Endothelial cell of umbilical vein (primary cell): ENCODE measurements around the gene FIZ1. TPM values are rescaled to one million over a fixed set of nuclear protein-coding genes. Genes with fewer than 3 reads are reported as not detected.

Source experiments
- BruUV-seq: library from RNA; stranded (reverse); fragments of 400-500 nt; replicated peaks from 2 replicates; lab custom pipeline; 2021; lab: Mats Ljungman, UMichigan
- CTCF ChIA-PET: fragments of 300-600, 350-600 bp; sonication (Branson Sonifier 250); formaldehyde crosslinking; loops from one replicate; lab custom pipeline; 2021; ENCODE audit warnings: antibody characterized with exemption, inconsistent platforms; lab: Charles Lee
- POLR2A ChIA-PET: fragments of 300-600, 350-600 bp; sonication (Branson Sonifier 250); formaldehyde crosslinking; loops from one replicate; lab custom pipeline; 2021; ENCODE audit warnings: antibody characterized with exemption, inconsistent platforms; lab: Charles Lee
- DNase-seq: peaks from one replicate; pipeline ENCODE4 v3.0.0-alpha.2; 2011; ENCODE audit warnings: low read depth, low spot score
- FAIRE-seq: peaks from 2 replicates; lab custom pipeline; 2011; peaks lifted over from hg19 to GRCh38; lab: Jason Lieb, UNC
- H2AFZ ChIP-seq: 2 replicates; pipeline ENCODE4 v1.6.0; 2012; ENCODE audit warnings: low read depth, low read length, control low read depth, inconsistent platforms
- H3K27ac ChIP-seq: 2 replicates; pipeline ENCODE4 v1.5.1; 2011; ENCODE audit warnings: low read depth, mild to moderate bottlenecking, control low read depth, low read length, moderate library complexity; ENCODE audit not compliant: insufficient read depth
- H3K27me3 ChIP-seq, 2 experiments: 2 replicates each; pipeline versions ENCODE4 v1.6.0 to v1.6.1; 2011; ENCODE audit warnings: low read length in 2 of 2, mixed read lengths in 1 of 2; ENCODE audit not compliant: control insufficient read depth in 2 of 2, insufficient read depth in 2 of 2
- H3K36me3 ChIP-seq, 2 experiments: 2 replicates in 1 of 2; 3 replicates in 1 of 2; pipeline ENCODE4 v1.5.1; 2011; ENCODE audit warnings: low read length in 2 of 2, mild to moderate bottlenecking in 1 of 2, moderate library complexity in 1 of 2; ENCODE audit not compliant: control insufficient read depth in 2 of 2, insufficient read depth in 2 of 2; ENCODE audit errors: extremely low read depth in 1 of 2
- H3K4me1 ChIP-seq: 3 replicates; pipeline ENCODE4 v1.5.1; 2011; ENCODE audit warnings: mild to moderate bottlenecking, low read length; ENCODE audit not compliant: control insufficient read depth, insufficient read depth; ENCODE audit errors: extremely low read depth
- H3K4me2 ChIP-seq: 2 replicates; pipeline ENCODE4 v1.6.1; 2011; ENCODE audit warnings: low read length, control low read depth, mixed read lengths; ENCODE audit not compliant: insufficient read depth
- H3K4me3 ChIP-seq, 3 experiments: fragments of 200-600 bp in 1 of 3; sonication (generic), shearing (Covaris generic) in 1 of 3; replicated peaks in 1 of 3; 2 replicates each; pipeline ENCODE4 v1.5.1; 2011 to 2016; ENCODE audit warnings: control low read depth in 3 of 3, low read length in 3 of 3, mild to moderate bottlenecking in 2 of 3, inconsistent platforms in 1 of 3, low read depth in 1 of 3, moderate library complexity in 1 of 3; ENCODE audit not compliant: insufficient read depth in 1 of 3
- H3K79me2 ChIP-seq: 2 replicates; pipeline ENCODE4 v1.6.0; 2012; ENCODE audit warnings: low read length, inconsistent platforms; ENCODE audit not compliant: control insufficient read depth, insufficient read depth
- H3K9ac ChIP-seq: replicated peaks from 2 replicates; pipeline ENCODE3; 2011; ENCODE audit warnings: low read length, control low read depth; ENCODE audit not compliant: insufficient read depth; ENCODE audit errors: extremely low read depth
- H3K9me1 ChIP-seq: replicated peaks from 3 replicates; pipeline ENCODE4 v1.6.0; 2011; ENCODE audit warnings: mild to moderate bottlenecking, low read length; ENCODE audit not compliant: control insufficient read depth, insufficient read depth; ENCODE audit errors: extremely low read depth
- H3K9me3 ChIP-seq: replicated peaks from 2 replicates; pipeline ENCODE4 v1.5.1; 2012; ENCODE audit warnings: low read length, inconsistent platforms; ENCODE audit not compliant: control insufficient read depth, insufficient read depth
- H4K20me1 ChIP-seq: replicated peaks from 2 replicates; pipeline ENCODE3; 2011; ENCODE audit warnings: mild to moderate bottlenecking, low read length; ENCODE audit not compliant: control insufficient read depth, insufficient read depth; ENCODE audit errors: extremely low read depth
- CTCF ChIP-seq, 2 donors: IDR thresholded peaks; 1 replicate in 1 of 2; 2 replicates in 1 of 2; pipeline ENCODE4 v1.5.1; 2011; ENCODE audit warnings: low read length in 2 of 2, mild to moderate bottlenecking in 2 of 2, moderate library complexity in 2 of 2, control low read depth in 1 of 2, inconsistent platforms in 1 of 2, low read depth in 1 of 2; ENCODE audit not compliant: insufficient read depth in 1 of 2; ENCODE audit errors: extremely low read depth in 1 of 2
- EZH2 ChIP-seq: IDR thresholded peaks from 2 replicates; pipeline ENCODE4 v1.6.1; 2012; ENCODE audit warnings: borderline replicate concordance, low read depth, mild to moderate bottlenecking, moderate library complexity, low read length, inconsistent platforms; ENCODE audit not compliant: severe bottlenecking
- FOS ChIP-seq: IDR thresholded peaks from 2 replicates; pipeline ENCODE4 v1.6.1; 2011; ENCODE audit warnings: mild to moderate bottlenecking, low read length, moderate library complexity, borderline replicate concordance; ENCODE audit not compliant: insufficient read depth
- GATA2 ChIP-seq: IDR thresholded peaks from 2 replicates; pipeline ENCODE4 v1.7.0; 2011; ENCODE audit warnings: low read depth, mild to moderate bottlenecking, moderate library complexity, mixed read lengths, low read length; ENCODE audit not compliant: insufficient read length, insufficient read depth
- JUN ChIP-seq: IDR thresholded peaks from 2 replicates; pipeline ENCODE4 v1.6.1; 2011; ENCODE audit warnings: borderline replicate concordance, low read depth; ENCODE audit not compliant: insufficient read length, insufficient read depth
- POLR2A ChIP-seq: IDR thresholded peaks from 2 replicates; pipeline ENCODE4 v1.6.1; 2012; ENCODE audit warnings: low read depth, mild to moderate bottlenecking, control low read depth, low read length
- POLR2AphosphoS5 ChIP-seq: IDR thresholded peaks from 2 replicates; pipeline ENCODE4 v1.6.1; 2012; ENCODE audit warnings: low read depth, mild to moderate bottlenecking, control low read depth, low read length, moderate library complexity; ENCODE audit not compliant: insufficient read depth
- dilution Hi-C: fragments of 300-500 bp; cut with MboI; formaldehyde crosslinking; loops from one replicate; pipeline ENCODE4 v1.15.0; 2019; ENCODE audit warnings: low sequenced_read_pairs; ENCODE audit not compliant: extremely low pct_ligation_motif_present
- intact Hi-C: fragments of 100-400 bp; cut with micrococcal nuclease; formaldehyde crosslinking; loops from one replicate; pipeline ENCODE4 v1.10.0; 2022
- polyA plus RNA-seq, 4 experiments: library from polyadenylated mRNA; depleted of rRNA in 3 of 4; stranded (reverse) in 3 of 4; unstranded in 1 of 4; fragments of >200 nt; gene quantifications; 2 replicates each; pipeline versions ENCODE4 v1.2.1 to v1.2.3, GENCODE V29; 2011 to 2012; ENCODE audit warnings: missing spikeins in 1 of 4
- total RNA-seq: library from RNA; stranded (reverse); gene quantifications from 2 replicates; pipeline ENCODE4 v1.2.3, GENCODE V29; 2021
- TF ChIP-seq, protein P1 (sequence below): IDR thresholded peaks from 2 replicates; pipeline ENCODE4 v1.6.1; 2011; ENCODE audit not compliant: insufficient read depth, insufficient read length

FIZ1 gene
- total and polyA plus RNA-seq, 2 donors (not counting 3 experiments of a cell fraction or from before 2014, with no cell fraction given), result 6.6 to 15.6 TPM

DNA sequence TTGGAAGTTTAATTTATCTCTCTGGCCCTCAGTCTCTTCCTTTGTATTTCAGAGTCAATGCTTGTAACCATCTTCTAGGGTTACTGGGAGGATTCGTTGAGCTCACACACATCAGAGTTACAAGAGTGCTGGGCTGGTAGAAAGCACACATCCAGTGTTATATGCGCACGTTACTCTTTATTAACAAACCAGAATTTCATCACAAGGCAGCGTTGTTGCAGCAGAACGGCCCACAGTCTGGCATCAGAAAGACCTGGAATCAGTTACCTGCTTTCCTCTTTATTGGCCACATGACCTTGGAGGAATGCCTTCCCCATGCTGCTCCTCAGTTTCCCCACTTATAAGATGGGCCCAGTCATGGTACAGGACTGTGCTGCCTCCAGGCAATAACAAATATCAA is 10.0 kb upstream of the FIZ1 start:
- H3K36me3 ChIP-seq, result peaks cover 0 to 7% of the 10 kb centered on the region in 2 experiments
- no peak overlapping the region for H3K27ac ChIP-seq
- intact Hi-C loops (loop anchor here (5.0 to 10.0 kb wide), 3 partner anchors 147 to 355 kb away; partner anchors contain the start of genes C19orf85, ISOC2, PPP6R1 and RPL28), dilution Hi-C loops (loop anchor here (10.0 kb wide), 1 partner anchor 95 kb away; no protein-coding TSS in a partner anchor)
- H3K4me3 ChIP-seq, result no peak overlapping the region
- POLR2A ChIA-PET, result interaction anchor here (0.6 kb wide), 1 partner anchor 133 kb away, joined by 3 read pairs; the partner anchor contains the start of gene ZNF628
- TF ChIP-seq EZH2, result no peak
- TF ChIP-seq CTCF (IDR thresholded peaks at IDR 0.05; ENCODE audit: extremely low read depth in 1 of 2, insufficient read depth in 1 of 2, low read depth in 1 of 2, low read length in 2 of 2), result no peak
- TF ChIP-seq JUN, result no peak
- no peak for TF ChIP-seq FOS
- TF ChIP-seq POLR2AphosphoS5, result no peak
- TF ChIP-seq, protein P1, sequence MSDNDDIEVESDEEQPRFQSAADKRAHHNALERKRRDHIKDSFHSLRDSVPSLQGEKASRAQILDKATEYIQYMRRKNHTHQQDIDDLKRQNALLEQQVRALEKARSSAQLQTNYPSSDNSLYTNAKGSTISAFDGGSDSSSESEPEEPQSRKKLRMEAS, result no peak
- no peak for TF ChIP-seq GATA2
- no peak for TF ChIP-seq POLR2A
- no peaks in the 10 kb centered on the region for H3K9me3 ChIP-seq
- no peaks in the 10 kb centered on the region for H3K9me1 ChIP-seq
- H2AFZ ChIP-seq, result no peak overlapping the region
- no peaks in the 10 kb centered on the region for H3K27me3 ChIP-seq
- no peak for DNase-seq
- no peak for FAIRE-seq
- BruUV-seq, result no TSS peak
- no peak overlapping the region for H3K9ac ChIP-seq
- H3K79me2 ChIP-seq, result peaks cover 29% of the 10 kb centered on the region
- H3K4me2 ChIP-seq, result no peak overlapping the region
- H4K20me1 ChIP-seq, result no peaks in the 10 kb centered on the region
- CTCF ChIA-PET, result interaction anchor here (0.6 kb wide), 1 partner anchor 9 kb away, joined by 3 read pairs; no protein-coding TSS in a partner anchor
- H3K4me1 ChIP-seq, result peaks cover 13% of the 10 kb centered on the region
